HEK293T (cell line): ENCODE results near the gene AKT2.

Experiments
- CTCF ChIA-PET: fragments of 350-600 bp; formaldehyde crosslinking; extraction: SDS; loops from one replicate; lab custom pipeline; 2021; ENCODE audit warnings: antibody characterized with exemption, inconsistent platforms; lab: Yijun Ruan, JAX
- POLR2A ChIA-PET: fragments of 350-600 bp; formaldehyde crosslinking; extraction: SDS; loops from one replicate; lab custom pipeline; 2020; ENCODE audit warnings: antibody characterized with exemption, inconsistent platforms; lab: Yijun Ruan, JAX
- DNase-seq: peaks from one replicate; pipeline ENCODE4 v3.0.0; 2012; ENCODE audit warnings: mixed read lengths; ENCODE audit errors: extremely low spot score
- ARNT ChIP-seq: fragments of 450-650 bp; IDR thresholded peaks from 2 replicates; pipeline ENCODE4 v1.6.1; 2017; ENCODE audit warnings: mild to moderate bottlenecking
- BHLHE40 ChIP-seq: fragments of 450-650 bp; IDR thresholded peaks from 2 replicates; pipeline ENCODE4 v1.6.1; 2016; ENCODE audit warnings: mild to moderate bottlenecking, moderate library complexity, borderline replicate concordance
- CTBP1 ChIP-seq: fragments of 450-650 bp; IDR thresholded peaks from 2 replicates; pipeline ENCODE4 v1.6.1; 2016; ENCODE audit warnings: borderline replicate concordance
- ELF4 ChIP-seq: fragments of 450-650 bp; IDR thresholded peaks from 2 replicates; pipeline ENCODE4 v1.6.1; 2017; ENCODE audit warnings: antibody characterized with exemption
- FOXA1 ChIP-seq: fragments of 450-650 bp; IDR thresholded peaks from 2 replicates; pipeline ENCODE4 v1.6.1; 2016; ENCODE audit warnings: mild to moderate bottlenecking
- FOXK2 ChIP-seq: fragments of 450-650 bp; IDR thresholded peaks from 2 replicates; pipeline ENCODE4 v1.6.1; 2016; ENCODE audit warnings: mild to moderate bottlenecking
- FOXM1 ChIP-seq: fragments of 450-650 bp; IDR thresholded peaks from 2 replicates; pipeline ENCODE4 v1.6.1; 2017; ENCODE audit warnings: mild to moderate bottlenecking, borderline replicate concordance
- HDGF ChIP-seq: fragments of 450-650 bp; IDR thresholded peaks from 2 replicates; pipeline ENCODE4 v1.6.1; 2017; ENCODE audit warnings: antibody characterized with exemption, borderline replicate concordance
- L3MBTL2 ChIP-seq: fragments of 450-650 bp; conservative IDR thresholded peaks from 2 replicates; pipeline ENCODE4 v1.6.1; 2016; ENCODE audit warnings: mild to moderate bottlenecking
- LEF1 ChIP-seq: fragments of 450-650 bp; IDR thresholded peaks from 2 replicates; pipeline ENCODE4 v1.6.1; 2017; ENCODE audit warnings: mild to moderate bottlenecking, borderline replicate concordance
- NFRKB ChIP-seq: fragments of 450-650 bp; IDR thresholded peaks from 2 replicates; pipeline ENCODE4 v1.6.1; 2016; ENCODE audit warnings: mild to moderate bottlenecking, moderate library complexity
- SP1 ChIP-seq: fragments of 450-650 bp; IDR thresholded peaks from 2 replicates; pipeline ENCODE4 v1.6.1; 2017
- SUZ12 ChIP-seq: fragments of 450-650 bp; IDR thresholded peaks from 2 replicates; pipeline ENCODE4 v1.6.1; 2016; ENCODE audit warnings: mild to moderate bottlenecking
- TARDBP ChIP-seq: fragments of 450-650 bp; IDR thresholded peaks from 2 replicates; pipeline ENCODE4 v1.6.1; 2016
- ZNF384 ChIP-seq: fragments of 450-650 bp; IDR thresholded peaks from 2 replicates; pipeline ENCODE4 v1.6.1; 2016
- TF ChIP-seq, protein P1 (sequence below): fragments of 450-650 bp; IDR thresholded peaks from 2 replicates; pipeline ENCODE4 v1.6.1; 2016

The AKT2 gene

DNA sequence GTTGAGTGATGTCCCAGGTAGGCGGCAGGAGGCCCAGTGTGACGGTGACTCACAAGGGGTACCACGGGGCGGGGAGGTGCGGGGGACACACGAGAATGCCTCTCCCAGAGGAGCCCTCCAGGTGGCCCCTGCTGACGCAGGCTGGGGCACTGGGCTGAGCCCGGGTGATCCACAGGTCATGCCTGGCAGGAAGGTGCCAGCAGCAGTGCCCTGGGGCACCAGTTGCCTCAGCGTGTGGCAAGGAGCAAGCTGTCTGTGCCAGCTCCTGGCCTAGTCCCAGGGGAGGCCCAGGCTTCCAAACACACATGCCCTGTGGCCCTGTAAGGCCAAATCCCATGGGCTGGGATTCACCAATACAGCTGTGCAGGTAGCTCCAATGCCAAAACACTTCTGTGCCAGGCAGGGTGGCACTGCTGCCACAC lies 28.0 kb downstream of the AKT2 start:
- no peak for DNase-seq
- no peak for TF ChIP-seq L3MBTL2
- TF ChIP-seq, protein P1, sequence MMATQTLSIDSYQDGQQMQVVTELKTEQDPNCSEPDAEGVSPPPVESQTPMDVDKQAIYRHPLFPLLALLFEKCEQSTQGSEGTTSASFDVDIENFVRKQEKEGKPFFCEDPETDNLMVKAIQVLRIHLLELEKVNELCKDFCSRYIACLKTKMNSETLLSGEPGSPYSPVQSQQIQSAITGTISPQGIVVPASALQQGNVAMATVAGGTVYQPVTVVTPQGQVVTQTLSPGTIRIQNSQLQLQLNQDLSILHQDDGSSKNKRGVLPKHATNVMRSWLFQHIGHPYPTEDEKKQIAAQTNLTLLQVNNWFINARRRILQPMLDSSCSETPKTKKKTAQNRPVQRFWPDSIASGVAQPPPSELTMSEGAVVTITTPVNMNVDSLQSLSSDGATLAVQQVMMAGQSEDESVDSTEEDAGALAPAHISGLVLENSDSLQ = no peak
- no peak for TF ChIP-seq ELF4
- TF ChIP-seq CTBP1 = no peak
- TF ChIP-seq BHLHE40 = no peak
- TF ChIP-seq SP1 = no peak
- no peak for TF ChIP-seq FOXK2
- no peak for TF ChIP-seq LEF1
- TF ChIP-seq FOXM1 = no peak
- TF ChIP-seq FOXA1 = no peak
- no peak for TF ChIP-seq TARDBP
- TF ChIP-seq SUZ12 = no peak
- TF ChIP-seq ZNF384 = no peak
- no peak for TF ChIP-seq ARNT
- no peak for TF ChIP-seq HDGF
- ChIA-PET CTCF (no interaction called here), POLR2A (interaction anchor here (0.6 kb wide), 1 partner anchor 16 kb away, joined by 4 read pairs; no protein-coding TSS in a partner anchor)

DNA sequence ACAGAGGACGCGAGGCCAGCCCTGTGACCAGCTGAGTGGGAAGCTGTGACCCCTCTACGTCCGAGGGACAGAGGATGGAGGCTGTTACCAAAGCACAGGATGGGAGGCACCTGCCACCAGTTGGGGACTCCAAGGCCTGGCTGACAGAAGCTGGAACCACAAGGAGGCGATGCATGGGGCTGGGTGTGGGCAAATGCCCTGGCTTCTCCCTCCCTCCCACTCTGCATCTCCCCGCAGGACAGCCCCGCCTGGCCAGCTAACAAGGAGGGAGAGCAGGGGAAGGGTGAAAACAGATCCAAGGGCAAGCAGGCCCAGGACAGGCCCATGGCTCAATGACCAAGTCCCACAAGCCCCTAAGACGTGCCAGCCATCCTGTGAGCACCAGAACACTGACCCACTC lies 28.6 kb downstream of the AKT2 start:
- POLR2A ChIA-PET = no interaction called here
- CTCF ChIA-PET = no interaction called here

DNA sequence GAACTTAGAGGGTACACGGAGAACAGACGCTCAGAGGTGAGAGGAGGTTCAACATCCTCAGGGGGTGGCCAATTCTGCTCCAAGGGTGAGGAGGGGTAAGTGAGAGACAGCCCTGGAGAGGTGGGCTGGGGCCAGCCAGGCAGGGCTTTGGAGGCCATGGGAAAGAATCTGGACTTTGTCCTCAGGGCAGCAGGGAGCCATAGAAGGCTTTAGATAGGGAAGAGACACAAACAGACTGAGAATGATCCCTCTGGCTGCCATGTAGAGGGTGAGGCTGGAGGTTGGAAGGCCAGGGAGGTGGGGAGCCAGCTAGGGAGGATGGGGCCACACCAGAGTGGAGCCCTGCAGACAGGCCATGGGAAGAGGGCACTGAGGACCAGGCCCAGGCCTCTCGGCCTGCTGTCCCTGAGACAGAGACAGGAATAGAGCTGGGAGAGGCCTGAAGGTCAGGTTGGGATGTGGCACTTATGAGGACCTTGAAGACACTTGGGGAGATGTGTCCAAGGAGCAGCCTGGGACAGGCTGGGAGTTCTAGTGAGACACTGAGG lies 29.5 kb downstream of the AKT2 start:
- ChIA-PET CTCF (no interaction called here), POLR2A (no interaction called here)
- DNase-seq = no peak
- TF ChIP-seq TARDBP (no peak), HDGF (no peak), SP1 (no peak), FOXA1 (no peak), SUZ12 (no peak), CTBP1 (no peak), ZNF384 (no peak), FOXM1 (no peak), NFRKB (no peak), BHLHE40 (no peak), LEF1 (no peak), ARNT (no peak), ELF4 (no peak), L3MBTL2 (no peak), FOXK2 (no peak)
- TF ChIP-seq, protein P1 = no peak

More for the DNA sequence above, 28.6 kb downstream of the AKT2 start:
- no peak for DNase-seq
- TF ChIP-seq FOXM1 (no peak), LEF1 (no peak), HDGF (no peak), ELF4 (no peak), ZNF384 (no peak), BHLHE40 (no peak), L3MBTL2 (no peak), FOXA1 (no peak), FOXK2 (no peak), NFRKB (no peak), CTBP1 (no peak), ARNT (no peak), TARDBP (no peak), SP1 (no peak), SUZ12 (no peak)
- TF ChIP-seq, protein P1 = no peak

DNA sequence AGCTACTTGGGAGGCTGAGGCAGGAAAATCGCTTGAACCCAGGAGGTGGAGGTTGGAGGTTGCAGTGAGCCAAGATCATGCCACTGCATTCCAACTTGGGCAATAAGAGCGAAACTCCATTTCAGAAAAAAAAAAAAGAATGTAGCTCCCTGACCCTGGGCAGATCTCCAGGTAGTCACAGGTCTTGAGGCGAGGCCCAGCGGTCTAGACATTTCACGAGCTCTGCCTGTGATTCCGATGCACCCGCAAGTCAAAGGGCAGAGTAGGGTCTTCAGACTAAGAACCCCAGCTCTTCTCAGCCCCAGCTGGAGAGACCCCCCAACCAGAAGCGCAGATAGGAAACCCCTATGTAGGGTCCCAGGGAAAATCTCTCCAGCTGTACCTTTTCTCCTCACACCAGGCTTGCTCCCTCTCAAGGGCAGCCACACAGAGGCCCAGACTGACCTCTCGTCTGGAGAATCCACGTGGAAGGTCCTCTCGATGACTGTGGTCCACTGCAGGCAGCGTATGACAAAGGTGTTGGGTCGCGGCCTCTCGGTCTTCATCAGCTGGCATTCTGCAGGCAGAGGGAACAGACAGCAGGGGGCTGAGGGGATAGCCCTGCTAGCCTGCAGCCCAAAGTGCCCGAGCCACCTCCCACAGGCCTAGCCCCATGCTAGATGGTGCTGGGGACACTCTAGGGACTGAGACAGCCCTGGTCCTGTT lies 30.3 kb downstream of the AKT2 start:
- no peak for DNase-seq
- ChIA-PET CTCF (no interaction called here), POLR2A (no interaction called here)
- no peak for TF ChIP-seq CTBP1

DNA sequence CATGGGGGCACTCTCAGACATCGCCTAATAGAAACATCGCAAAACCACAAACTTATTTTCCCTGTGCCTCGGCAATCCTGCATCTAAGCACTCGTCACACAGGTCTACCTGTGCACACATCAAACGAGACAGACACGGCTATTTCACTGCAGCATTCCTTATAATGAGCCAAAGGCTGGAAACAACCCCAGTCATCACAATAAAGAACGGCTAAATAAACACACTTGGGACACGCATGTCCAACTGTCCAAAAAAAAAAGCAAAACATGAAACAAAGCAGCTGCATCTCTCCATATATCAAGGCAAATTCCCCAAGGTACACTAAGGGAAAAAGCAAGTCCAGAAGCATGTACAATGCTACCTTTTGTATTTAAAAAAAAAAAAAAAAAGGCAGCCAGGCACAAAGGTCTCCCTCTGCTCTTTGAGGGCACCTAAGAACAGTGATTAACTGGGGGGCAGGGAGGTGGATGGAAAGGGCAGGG lies 31.5 kb downstream of the AKT2 start:
- ChIA-PET POLR2A (no interaction called here), CTCF (no interaction called here)
- DNase-seq = no peak
- TF ChIP-seq, protein P1 = no peak
- TF ChIP-seq LEF1 (no peak), HDGF (no peak), FOXA1 (no peak), TARDBP (no peak), BHLHE40 (no peak), FOXK2 (no peak), ELF4 (no peak), ARNT (no peak), CTBP1 (no peak), NFRKB (no peak), ZNF384 (no peak), FOXM1 (no peak), L3MBTL2 (no peak), SP1 (no peak), SUZ12 (no peak)
